NCI-H2081 (cell line): ENCODE measurements around the gene GPHN.
A peak's percentile ranks its signal among the peaks of the same experiment; 100 is the strongest.
"Not testable (repeated sequence)": the region's sequence is repeated elsewhere in the genome, so short reads cannot be mapped to it uniquely, and the experiment has no call there.

Experiments used
- DNase-seq, 2 experiments: peaks; one replicate each; lab custom pipeline; 2025; lab: John Stamatoyannopoulos, UW

Gene GPHN

GRCh38 chr14:66662374-66662773 lies 154.4 kb downstream of the GPHN start:
- DNase-seq = no peak

GRCh38 chr14:66677780-66678179 lies 169.8 kb downstream of the GPHN start:
- no peak for DNase-seq

- no peak for DNase-seq
These were observed 172.3 kb downstream of the GPHN start for GRCh38 chr14:66680216-66680615.

- DNase-seq = no peak
These were observed 188.4 kb downstream of the GPHN start for GRCh38 chr14:66696326-66696725.

GRCh38 chr14:66698503-66698902 lies 190.6 kb downstream of the GPHN start:
- no peak for DNase-seq

- DNase-seq = no peak
These were observed 193.9 kb downstream of the GPHN start for GRCh38 chr14:66701813-66702212.

GRCh38 chr14:66708267-66708666 lies 200.3 kb downstream of the GPHN start:
- no peak for DNase-seq

GRCh38 chr14:66709291-66709690 lies 201.3 kb downstream of the GPHN start:
- no peak for DNase-seq

GRCh38 chr14:66714291-66714690 lies 206.3 kb downstream of the GPHN start:
- DNase-seq = not testable (repeated sequence)

- DNase-seq = not testable (repeated sequence)
These were observed 207.4 kb downstream of the GPHN start for GRCh38 chr14:66715313-66715712.

GRCh38 chr14:66716227-66716626 lies 208.3 kb downstream of the GPHN start:
- no peak for DNase-seq

GRCh38 chr14:66717561-66718140 lies 209.7 kb downstream of the GPHN start:
- no peak for DNase-seq

- no peak for DNase-seq
These were observed 217.0 kb downstream of the GPHN start for GRCh38 chr14:66724996-66725395.

- DNase-seq = not testable (repeated sequence)
These were observed 223.4 kb downstream of the GPHN start for GRCh38 chr14:66731298-66731697.

GRCh38 chr14:66735853-66736252 lies 227.9 kb downstream of the GPHN start:
- DNase-seq = no peak

- DNase-seq = no peak
These were observed 231.9 kb downstream of the GPHN start for GRCh38 chr14:66739826-66740225.

- no peak for DNase-seq
These were observed 237.1 kb downstream of the GPHN start for GRCh38 chr14:66745078-66745477.

GRCh38 chr14:66746316-66747006 lies 238.5 kb downstream of the GPHN start:
- DNase-seq = peak in 1 of 2 experiments; percentile 20

- DNase-seq = no peak
These were observed 244.2 kb downstream of the GPHN start for GRCh38 chr14:66752109-66752508.

GRCh38 chr14:66758031-66758613 lies 250.2 kb downstream of the GPHN start:
- DNase-seq = no peak

- DNase-seq = no peak
These were observed 264.2 kb downstream of the GPHN start for GRCh38 chr14:66772146-66772545.

GRCh38 chr14:66782853-66783252 lies 274.9 kb downstream of the GPHN start:
- DNase-seq = no peak

- no peak for DNase-seq
These were observed 282.2 kb downstream of the GPHN start for GRCh38 chr14:66790101-66790500.

GRCh38 chr14:66802962-66803361 lies 295.0 kb downstream of the GPHN start:
- no peak for DNase-seq
